ENCODE measurements around the gene NCKAP1.
"Not testable (repeated sequence)": the region's sequence is repeated elsewhere in the genome, so short reads cannot be mapped to it uniquely, and the experiment has no call there.

The NCKAP1 gene

GRCh38 chr2:182904844-182905243 is 133.4 kb downstream of the NCKAP1 start:
- no peak for DNase-seq

GRCh38 chr2:182903566-182903965 is 134.7 kb downstream of the NCKAP1 start:
- no peak for DNase-seq

DNA sequence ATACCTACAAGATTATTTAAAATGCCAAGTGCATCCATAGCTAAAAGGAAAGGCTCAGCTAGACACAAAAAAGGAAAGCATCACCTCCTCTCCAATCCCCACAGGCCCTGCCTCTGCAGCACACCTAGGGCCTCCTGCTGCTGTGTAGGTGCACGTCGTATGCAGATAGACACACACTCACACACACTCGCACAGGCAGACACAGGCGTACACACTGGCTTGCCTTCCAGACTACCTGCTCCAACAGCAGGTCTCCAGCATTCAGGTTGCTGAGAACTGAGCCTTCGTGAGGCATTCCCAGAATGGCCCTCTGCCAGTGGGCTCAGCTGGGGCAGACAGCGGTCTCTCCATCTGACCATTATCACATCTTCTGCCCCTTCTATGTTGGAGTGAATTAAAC is 136.5 kb downstream of the NCKAP1 start:
- DNase-seq = no peak

DNA sequence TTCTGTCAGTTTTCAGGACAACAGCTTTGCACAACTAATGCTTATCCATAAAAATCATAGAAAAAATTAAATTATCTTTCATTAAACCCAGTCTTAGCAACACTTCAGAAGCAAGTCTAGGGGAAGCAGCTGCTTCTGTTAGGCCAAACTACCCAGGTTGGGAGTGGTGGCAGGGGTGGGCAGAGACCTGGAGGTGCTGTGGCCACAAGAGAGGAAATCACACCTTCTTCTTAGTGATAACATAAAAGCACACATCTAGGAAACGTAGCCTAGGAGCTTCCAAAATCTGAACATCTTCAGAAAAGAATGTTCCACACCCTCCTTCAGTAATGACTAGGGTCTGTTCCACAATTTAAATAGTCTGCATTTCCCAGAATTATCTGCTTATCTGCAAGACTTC is 139.5 kb downstream of the NCKAP1 start:
- DNase-seq = no peak

GRCh38 chr2:182897137-182897536 is 141.1 kb downstream of the NCKAP1 start:
- DNase-seq = no peak

- no peak for DNase-seq
Measured at GRCh38 chr2:182895798-182896197, 142.5 kb downstream of the NCKAP1 start.

DNA sequence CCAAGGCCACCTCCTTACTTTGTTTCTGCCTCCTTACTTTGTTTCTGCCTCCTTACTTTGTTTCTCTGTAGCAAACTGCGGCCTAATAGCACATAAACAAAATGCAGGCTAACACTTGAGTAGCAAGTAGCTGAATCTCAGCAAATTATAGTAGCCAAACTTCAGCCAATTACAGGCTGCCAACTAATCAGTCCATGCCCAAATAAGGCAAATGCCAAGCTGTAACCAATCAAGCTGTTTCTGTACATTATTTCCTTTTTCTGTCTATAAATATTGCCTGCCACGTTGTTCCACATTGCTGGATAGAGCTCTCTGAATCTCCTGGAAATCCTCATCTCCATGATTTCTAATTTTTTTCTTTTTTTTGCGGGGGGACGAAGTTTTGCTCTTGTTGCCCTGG is 143.1 kb downstream of the NCKAP1 start:
- DNase-seq = no peak

- no peak for DNase-seq
Measured at GRCh38 chr2:182894174-182894573, 144.1 kb downstream of the NCKAP1 start.

DNA sequence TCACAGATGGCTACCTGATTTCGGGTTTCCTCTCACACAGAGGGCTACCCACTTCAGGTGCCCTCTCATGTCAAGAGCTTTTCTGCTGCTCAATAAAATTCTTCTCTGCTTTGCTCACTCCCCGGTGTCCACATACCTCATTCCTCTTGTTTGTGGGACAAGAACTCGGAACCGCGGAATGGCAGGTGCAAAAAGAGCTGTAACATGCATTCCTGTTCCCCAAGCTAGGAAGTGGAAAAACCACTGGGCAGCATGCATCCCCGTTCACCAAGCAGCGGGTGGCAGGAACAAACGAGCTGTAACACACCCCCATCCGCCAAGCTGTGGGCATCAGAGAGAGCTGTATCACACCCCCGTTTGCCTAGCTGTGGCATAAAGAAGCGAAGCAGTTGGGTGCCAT is 144.6 kb downstream of the NCKAP1 start:
- no peak for DNase-seq

GRCh38 chr2:182893035-182893434 is 145.2 kb downstream of the NCKAP1 start:
- not testable (repeated sequence) for DNase-seq

DNA sequence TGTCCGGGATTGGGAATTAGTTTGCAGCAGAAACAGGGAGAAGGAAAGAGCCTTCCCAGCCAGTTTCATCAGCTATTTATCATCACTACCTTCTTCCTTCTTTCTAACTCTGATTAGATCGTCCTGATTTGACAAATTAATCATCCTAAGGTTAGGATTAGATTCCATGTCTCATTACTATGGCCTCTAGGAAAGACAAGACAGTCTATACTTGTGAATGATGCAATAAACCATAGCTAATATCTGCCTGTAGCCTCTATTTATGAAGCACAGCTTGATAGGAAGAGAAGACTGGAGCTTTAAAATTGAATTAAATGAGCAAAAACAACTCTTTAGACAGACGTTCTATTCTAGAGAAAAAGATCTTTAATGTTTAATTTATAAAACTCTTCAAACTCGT is 146.6 kb downstream of the NCKAP1 start:
- DNase-seq = no peak

- DNase-seq = no peak
Measured at GRCh38 chr2:182890773-182891378, 147.4 kb downstream of the NCKAP1 start.

DNA sequence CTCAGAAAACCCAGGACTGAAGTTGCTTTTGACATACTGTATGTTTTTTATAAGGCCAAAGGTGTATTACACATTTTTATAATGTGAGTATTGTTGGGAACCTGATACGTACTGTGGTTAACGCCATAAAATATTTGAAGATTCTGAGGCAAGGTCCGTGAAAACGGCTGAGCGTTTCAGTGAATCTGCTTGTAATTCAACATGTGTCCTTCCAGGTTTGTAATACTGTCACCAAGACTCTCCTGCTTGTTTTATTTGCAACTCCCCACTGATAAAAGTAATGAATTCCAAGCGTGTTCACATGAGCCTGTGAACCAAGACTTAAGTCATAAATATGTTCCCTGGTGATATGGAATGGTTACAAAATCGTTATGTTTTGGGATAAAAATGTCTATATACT is 148.0 kb downstream of the NCKAP1 start:
- no peak for DNase-seq

- no peak for DNase-seq
Measured at GRCh38 chr2:182887753-182888415, 150.4 kb downstream of the NCKAP1 start.

DNA sequence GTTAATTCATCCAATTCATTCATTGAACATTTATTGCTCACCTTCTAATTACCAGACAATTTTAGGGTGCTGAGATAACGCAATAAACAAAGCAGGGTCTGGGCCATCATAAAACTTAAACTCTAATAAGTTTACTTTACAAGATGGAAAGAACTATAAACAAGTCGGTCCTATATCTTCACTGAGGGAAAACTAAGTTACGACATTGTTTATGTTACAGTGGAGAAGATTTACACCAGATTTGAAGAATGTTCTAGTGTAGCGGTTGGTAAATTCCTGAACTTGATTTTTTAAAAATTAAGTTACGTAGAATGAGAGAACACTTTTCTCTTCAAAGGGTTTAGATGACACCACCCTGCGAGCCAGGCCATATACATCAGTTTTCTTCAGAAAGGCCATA is 151.2 kb downstream of the NCKAP1 start:
- no peak for DNase-seq

DNA sequence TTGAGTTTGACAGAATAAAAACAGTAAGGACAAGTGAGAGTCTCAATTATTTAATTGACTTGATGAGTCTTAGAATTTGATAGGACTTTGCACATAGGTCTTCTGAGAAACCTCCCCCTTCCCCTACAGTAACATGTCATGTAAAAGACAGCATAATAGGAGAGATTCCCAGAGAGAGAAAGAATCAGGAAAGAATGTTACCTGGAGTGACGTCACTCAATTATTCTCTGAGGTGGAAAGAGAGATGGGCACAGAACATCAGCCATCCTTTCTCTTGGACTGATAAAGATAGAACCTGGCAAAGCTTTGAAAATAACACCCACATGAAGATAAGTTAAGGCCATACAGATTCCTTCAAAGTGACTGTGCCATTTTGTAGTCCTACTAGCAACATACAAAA is 152.5 kb downstream of the NCKAP1 start:
- no peak for DNase-seq

GRCh38 chr2:182883451-182883850 is 154.8 kb downstream of the NCKAP1 start:
- DNase-seq = peak; percentile 6

DNA sequence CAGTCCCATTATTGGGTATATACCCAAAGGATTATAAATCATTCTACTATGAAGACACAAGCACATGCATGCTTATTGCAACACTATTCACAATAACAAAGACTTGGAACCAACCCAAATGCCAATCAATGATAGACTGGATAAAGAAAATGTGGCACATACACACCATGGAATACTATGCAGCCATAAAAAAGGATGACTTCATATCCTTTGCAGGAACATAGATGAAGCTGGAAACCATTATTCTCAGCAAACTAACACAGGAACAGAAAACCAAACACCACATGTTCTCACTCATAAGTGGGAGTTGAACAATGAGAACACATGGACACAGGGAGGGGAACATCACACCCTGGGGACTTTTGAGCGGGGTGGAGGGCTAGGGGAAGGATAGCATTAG is 158.2 kb downstream of the NCKAP1 start:
- not testable (repeated sequence) for DNase-seq

GRCh38 chr2:182876653-182877052 is 161.6 kb downstream of the NCKAP1 start:
- DNase-seq = not testable (repeated sequence)

- peak; percentile 16 for DNase-seq
Measured at GRCh38 chr2:182870227-182870626, 168.0 kb downstream of the NCKAP1 start.

GRCh38 chr2:182868054-182868796 is 170.0 kb downstream of the NCKAP1 start:
- no peak for DNase-seq

- no peak for DNase-seq
Measured at GRCh38 chr2:182867426-182868053, 170.7 kb downstream of the NCKAP1 start.

Measured in NCI-H226 (cell line).